NCI-H2196 (cell line): ENCODE data around the gene CACNA1S.

Source experiments
- DNase-seq: peaks from one replicate; lab custom pipeline; 2025; ENCODE audit not compliant: unreplicated experiment; lab: John Stamatoyannopoulos, UW

The CACNA1S gene

GRCh38 chr1:201068976-201069375 lies 43.2 kb downstream of the CACNA1S start:
- no peak for DNase-seq

GRCh38 chr1:201066986-201067385 lies 45.2 kb downstream of the CACNA1S start:
- DNase-seq, result no peak

GRCh38 chr1:201065686-201066085 lies 46.5 kb downstream of the CACNA1S start:
- no peak for DNase-seq

GRCh38 chr1:201064806-201065205 lies 47.4 kb downstream of the CACNA1S start:
- DNase-seq, result no peak

- no peak for DNase-seq
These were observed 49.1 kb downstream of the CACNA1S start for GRCh38 chr1:201063145-201063544.

GRCh38 chr1:201062511-201063091 lies 49.6 kb downstream of the CACNA1S start:
- DNase-seq, result no peak

- DNase-seq, result no peak
These were observed 50.3 kb downstream of the CACNA1S start for GRCh38 chr1:201061886-201062285.

- no peak for DNase-seq
These were observed 51.2 kb downstream of the CACNA1S start for GRCh38 chr1:201061049-201061448.

GRCh38 chr1:201060586-201060985 lies 51.6 kb downstream of the CACNA1S start:
- no peak for DNase-seq

- no peak for DNase-seq
These were observed 52.2 kb downstream of the CACNA1S start for GRCh38 chr1:201059871-201060555.

- no peak for DNase-seq
These were observed 52.8 kb downstream of the CACNA1S start for GRCh38 chr1:201059401-201059800.

- no peak for DNase-seq
These were observed 58.1 kb downstream of the CACNA1S start for GRCh38 chr1:201054091-201054543.

- no peak for DNase-seq
These were observed 58.9 kb downstream of the CACNA1S start for GRCh38 chr1:201053155-201053860.

GRCh38 chr1:201051399-201051798 lies 60.8 kb downstream of the CACNA1S start:
- DNase-seq, result no peak

GRCh38 chr1:201050515-201051277 lies 61.5 kb downstream of the CACNA1S start:
- DNase-seq, result no peak

- DNase-seq, result no peak
These were observed 62.9 kb downstream of the CACNA1S start for GRCh38 chr1:201049248-201049831.

GRCh38 chr1:201048521-201048920 lies 63.7 kb downstream of the CACNA1S start:
- no peak for DNase-seq

GRCh38 chr1:201044119-201044518 lies 68.1 kb downstream of the CACNA1S start:
- no peak for DNase-seq

- peak; percentile 83 for DNase-seq
These were observed 69.3 kb downstream of the CACNA1S start for GRCh38 chr1:201042779-201043461.

- DNase-seq, result no peak
These were observed 71.2 kb downstream of the CACNA1S start for GRCh38 chr1:201041011-201041410.
